Measurements from ENCODE around the gene SLC39A11.

SLC39A11 gene

DNA sequence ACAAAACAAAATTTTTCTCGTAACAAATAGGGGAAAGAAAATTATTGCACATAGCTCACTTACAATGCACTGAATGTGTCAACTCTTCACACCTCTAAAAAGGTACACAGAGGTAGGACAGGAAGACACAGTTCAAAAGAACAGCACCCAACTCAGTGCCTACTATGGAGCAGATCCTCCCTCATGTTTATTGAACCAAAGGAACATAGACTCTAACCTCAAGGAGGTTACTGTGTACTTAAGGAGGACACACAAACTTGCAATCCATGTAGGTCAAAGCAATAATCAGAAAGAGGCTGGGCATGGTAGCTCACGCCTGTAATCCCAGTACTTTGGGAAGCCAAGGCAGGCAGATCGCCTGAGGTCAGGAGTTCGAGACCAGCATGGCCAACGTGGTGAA lies 50.3 kb downstream of the SLC39A11 start:
- H3K9ac ChIP-seq (ENCODE audit: low read depth, low read length) = no peak overlapping the region
- H3K36me3 ChIP-seq (ENCODE audit: control insufficient read depth, insufficient read depth, low read length) = no peaks in the 10 kb centered on the region
- H3K9me3 ChIP-seq (ENCODE audit: control insufficient read depth, insufficient read depth, low read length) = no peaks in the 10 kb centered on the region
- H3K27me3 ChIP-seq (ENCODE audit: control insufficient read depth, insufficient read depth, low read length) = no peaks in the 10 kb centered on the region
- H3K4me3 ChIP-seq (ENCODE audit: low read depth, low read length) = no peak overlapping the region
- H3K4me1 ChIP-seq (ENCODE audit: control insufficient read depth, insufficient read depth, low read length) = no peaks in the 10 kb centered on the region
- H3K27ac ChIP-seq (ENCODE audit: low read depth, low read length) = no peak overlapping the region

DNA sequence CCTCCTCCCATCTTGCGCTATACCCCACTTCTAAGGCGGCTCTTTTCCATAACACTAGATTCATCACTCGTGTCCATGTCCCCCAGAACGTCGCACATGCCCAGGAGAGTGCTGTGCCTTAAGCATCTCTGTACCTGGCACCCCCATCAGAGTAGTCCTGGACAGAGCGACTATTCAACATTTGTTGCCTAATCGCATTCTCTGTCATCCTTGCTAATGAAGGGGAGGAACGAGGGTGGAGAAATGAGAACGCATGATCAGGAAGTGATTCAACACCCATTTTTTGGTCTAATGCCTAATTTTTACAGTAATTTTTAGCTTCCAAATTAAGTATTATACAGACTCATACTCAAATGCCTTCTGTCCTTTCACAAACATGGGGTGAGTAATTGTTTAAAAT lies 53.2 kb downstream of the SLC39A11 start:
- Histone ChIP-seq H3K9me3 (ENCODE audit: control insufficient read depth, insufficient read depth, low read length) (no peaks in the 10 kb centered on the region), H3K4me3 (ENCODE audit: low read depth, low read length) (no peak overlapping the region), H3K36me3 (ENCODE audit: control insufficient read depth, insufficient read depth, low read length) (no peaks in the 10 kb centered on the region)

DNA sequence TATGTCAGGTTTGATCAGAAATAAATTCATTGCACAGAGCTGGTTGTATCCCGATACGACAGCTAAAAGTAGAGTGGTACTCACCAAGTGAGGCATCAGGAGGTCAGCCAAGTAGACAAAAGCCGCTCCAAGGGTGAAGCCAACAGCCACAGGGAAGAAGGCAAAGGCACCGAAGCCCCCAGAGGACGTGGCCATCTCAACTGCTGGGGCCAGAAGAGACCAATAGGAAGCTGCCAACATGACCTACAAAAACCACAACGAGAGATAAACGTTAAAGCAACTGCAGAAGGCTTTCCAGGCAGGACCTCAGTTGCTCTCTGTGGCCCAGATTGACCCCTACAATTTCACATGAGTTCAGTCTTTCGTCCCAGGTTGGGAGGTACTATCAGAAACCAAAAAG lies 61.0 kb downstream of the SLC39A11 start:
- H3K9me3 ChIP-seq (ENCODE audit: control insufficient read depth, insufficient read depth, low read length) = no peaks in the 10 kb centered on the region
- H3K9ac ChIP-seq (ENCODE audit: low read depth, low read length) = no peak overlapping the region
- H3K27ac ChIP-seq (ENCODE audit: low read depth, low read length) = no peak overlapping the region
- no peaks in the 10 kb centered on the region for H3K36me3 ChIP-seq (ENCODE audit: control insufficient read depth, insufficient read depth, low read length)
- no peaks in the 10 kb centered on the region for H3K27me3 ChIP-seq (ENCODE audit: control insufficient read depth, insufficient read depth, low read length)
- H3K4me3 ChIP-seq (ENCODE audit: low read depth, low read length) = no peak overlapping the region
- no peaks in the 10 kb centered on the region for H3K4me1 ChIP-seq (ENCODE audit: control insufficient read depth, insufficient read depth, low read length)

More for the DNA sequence above, 53.2 kb downstream of the SLC39A11 start:
- H3K9ac ChIP-seq (ENCODE audit: low read depth, low read length) = no peak overlapping the region
- H3K27ac ChIP-seq (ENCODE audit: low read depth, low read length) = no peak overlapping the region
- no peaks in the 10 kb centered on the region for H3K27me3 ChIP-seq (ENCODE audit: control insufficient read depth, insufficient read depth, low read length)
- H3K4me1 ChIP-seq (ENCODE audit: control insufficient read depth, insufficient read depth, low read length) = no peaks in the 10 kb centered on the region

DNA sequence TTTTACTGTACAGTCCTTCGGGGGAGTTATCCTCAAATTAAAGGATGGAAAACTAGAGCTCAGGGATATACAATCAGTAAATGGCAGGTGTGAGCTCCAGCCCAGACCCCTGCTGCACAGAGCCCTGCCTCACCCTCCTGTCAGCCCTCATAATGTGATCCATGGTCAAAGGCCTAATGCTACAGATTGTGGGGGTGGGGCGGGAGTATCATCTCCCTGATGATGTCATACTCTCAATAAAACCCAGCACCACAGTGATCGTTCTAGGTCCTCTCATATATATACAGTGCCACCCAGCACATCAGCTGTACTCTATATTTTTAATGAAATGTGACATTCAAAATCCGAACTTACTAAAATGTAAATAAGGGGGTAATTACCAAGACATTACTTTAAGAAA lies 61.5 kb downstream of the SLC39A11 start:
- Histone ChIP-seq H3K4me3 (ENCODE audit: low read depth, low read length) (no peak overlapping the region), H3K27ac (ENCODE audit: low read depth, low read length) (no peak overlapping the region), H3K27me3 (ENCODE audit: control insufficient read depth, insufficient read depth, low read length) (no peaks in the 10 kb centered on the region), H3K9me3 (ENCODE audit: control insufficient read depth, insufficient read depth, low read length) (no peaks in the 10 kb centered on the region), H3K36me3 (ENCODE audit: control insufficient read depth, insufficient read depth, low read length) (no peaks in the 10 kb centered on the region), H3K9ac (ENCODE audit: low read depth, low read length) (no peak overlapping the region), H3K4me1 (ENCODE audit: control insufficient read depth, insufficient read depth, low read length) (no peaks in the 10 kb centered on the region)

DNA sequence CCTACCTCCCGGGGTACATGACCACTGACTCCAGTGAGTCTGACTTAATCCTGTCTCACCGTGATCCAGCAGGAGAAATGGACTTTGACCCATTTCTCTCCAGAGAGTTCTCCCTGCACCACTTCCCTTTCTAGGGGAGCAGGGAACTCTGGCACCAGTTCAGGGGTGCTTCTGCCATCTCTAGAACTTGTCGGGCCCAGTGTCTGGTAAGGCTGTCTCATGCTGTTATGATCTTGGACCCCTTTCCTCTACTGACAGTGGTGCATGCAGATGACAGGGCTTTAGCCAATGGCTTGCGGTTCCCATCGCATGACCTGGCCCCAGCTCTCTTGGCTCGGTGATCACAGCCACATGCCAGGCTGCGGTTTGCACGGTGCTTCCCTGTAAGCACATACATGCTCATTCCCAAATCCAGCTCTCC lies 62.0 kb downstream of the SLC39A11 start:
- Histone ChIP-seq H3K9me3 (ENCODE audit: control insufficient read depth, insufficient read depth, low read length) (no peaks in the 10 kb centered on the region), H3K36me3 (ENCODE audit: control insufficient read depth, insufficient read depth, low read length) (no peaks in the 10 kb centered on the region), H3K4me3 (ENCODE audit: low read depth, low read length) (no peak overlapping the region), H3K4me1 (ENCODE audit: control insufficient read depth, insufficient read depth, low read length) (no peaks in the 10 kb centered on the region), H3K27ac (ENCODE audit: low read depth, low read length) (no peak overlapping the region), H3K9ac (ENCODE audit: low read depth, low read length) (no peak overlapping the region), H3K27me3 (ENCODE audit: control insufficient read depth, insufficient read depth, low read length) (no peaks in the 10 kb centered on the region)

DNA sequence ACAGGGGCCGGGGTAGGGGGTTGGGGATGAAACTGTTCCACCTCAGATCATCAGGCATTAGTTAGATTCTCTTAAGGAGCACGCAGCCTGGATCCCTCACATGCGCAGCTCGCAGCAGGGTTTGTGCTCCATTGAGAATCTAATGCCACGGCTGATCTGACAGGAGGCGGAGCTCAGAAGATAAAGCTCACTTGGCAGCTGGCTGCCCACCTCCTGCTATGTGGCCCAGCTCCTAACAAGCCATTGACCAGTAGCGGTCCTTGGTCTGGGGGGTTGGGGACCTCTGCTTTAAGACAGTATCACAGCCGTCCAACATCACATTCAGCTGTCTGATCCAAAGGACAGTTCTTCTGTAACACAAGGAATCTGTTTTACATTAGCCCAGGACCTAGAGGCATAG lies 62.5 kb downstream of the SLC39A11 start:
- H3K27me3 ChIP-seq (ENCODE audit: control insufficient read depth, insufficient read depth, low read length) = no peaks in the 10 kb centered on the region
- H3K4me3 ChIP-seq (ENCODE audit: low read depth, low read length) = no peak overlapping the region
- no peaks in the 10 kb centered on the region for H3K36me3 ChIP-seq (ENCODE audit: control insufficient read depth, insufficient read depth, low read length)
- H3K9ac ChIP-seq (ENCODE audit: low read depth, low read length) = no peak overlapping the region
- no peaks in the 10 kb centered on the region for H3K4me1 ChIP-seq (ENCODE audit: control insufficient read depth, insufficient read depth, low read length)
- no peaks in the 10 kb centered on the region for H3K9me3 ChIP-seq (ENCODE audit: control insufficient read depth, insufficient read depth, low read length)
- no peak overlapping the region for H3K27ac ChIP-seq (ENCODE audit: low read depth, low read length)

DNA sequence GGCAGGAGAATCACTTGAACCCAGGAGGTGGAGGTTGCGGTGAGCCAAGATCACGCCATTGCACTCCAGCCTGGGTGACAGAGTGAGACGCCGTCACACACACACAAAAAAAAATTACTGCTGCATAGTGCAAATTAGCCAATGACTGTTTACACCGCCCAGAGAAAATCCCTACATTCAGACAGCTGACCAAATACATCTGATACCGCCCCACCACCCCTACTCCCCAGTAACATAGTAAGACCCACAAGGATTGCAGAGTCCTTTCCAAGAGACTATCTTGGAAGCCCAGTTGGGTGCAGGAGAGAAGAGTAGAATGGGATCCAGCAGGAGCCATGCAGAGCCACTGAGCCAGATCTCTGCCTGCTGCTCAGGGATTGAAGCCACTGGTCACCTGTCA lies 63.5 kb downstream of the SLC39A11 start:
- H3K27me3 ChIP-seq (ENCODE audit: control insufficient read depth, insufficient read depth, low read length) = no peaks in the 10 kb centered on the region
- no peaks in the 10 kb centered on the region for H3K36me3 ChIP-seq (ENCODE audit: control insufficient read depth, insufficient read depth, low read length)
- no peak overlapping the region for H3K4me3 ChIP-seq (ENCODE audit: low read depth, low read length)
- H3K9ac ChIP-seq (ENCODE audit: low read depth, low read length) = no peak overlapping the region
- no peak overlapping the region for H3K27ac ChIP-seq (ENCODE audit: low read depth, low read length)
- no peaks in the 10 kb centered on the region for H3K9me3 ChIP-seq (ENCODE audit: control insufficient read depth, insufficient read depth, low read length)
- H3K4me1 ChIP-seq (ENCODE audit: control insufficient read depth, insufficient read depth, low read length) = no peaks in the 10 kb centered on the region

DNA sequence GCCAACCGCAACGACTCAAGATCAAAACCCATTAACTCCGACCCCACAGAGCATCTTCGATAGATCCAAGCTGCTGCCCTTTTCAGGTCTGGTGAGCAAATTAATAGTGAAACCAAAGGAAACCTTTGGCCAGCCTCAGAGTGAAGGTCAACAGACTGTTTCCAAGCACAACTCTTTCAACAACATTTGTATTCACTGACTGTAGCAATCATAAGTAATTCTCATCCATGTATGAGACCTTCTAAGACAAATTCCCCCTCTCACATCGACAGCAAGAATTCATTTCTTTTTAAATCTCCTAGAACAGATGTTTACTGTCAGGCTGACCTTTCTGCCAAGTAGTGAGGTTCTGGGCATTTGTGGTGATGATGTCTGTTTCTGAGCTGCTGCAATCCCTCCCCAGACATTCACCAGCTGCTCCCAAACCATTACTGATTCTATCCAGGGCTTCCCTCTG lies 64.2 kb downstream of the SLC39A11 start:
- H3K4me3 ChIP-seq (ENCODE audit: low read depth, low read length) = no peak overlapping the region
- H3K9me3 ChIP-seq (ENCODE audit: control insufficient read depth, insufficient read depth, low read length) = no peaks in the 10 kb centered on the region
- H3K27ac ChIP-seq (ENCODE audit: low read depth, low read length) = no peak overlapping the region
- no peaks in the 10 kb centered on the region for H3K27me3 ChIP-seq (ENCODE audit: control insufficient read depth, insufficient read depth, low read length)
- no peaks in the 10 kb centered on the region for H3K4me1 ChIP-seq (ENCODE audit: control insufficient read depth, insufficient read depth, low read length)
- no peaks in the 10 kb centered on the region for H3K36me3 ChIP-seq (ENCODE audit: control insufficient read depth, insufficient read depth, low read length)
- H3K9ac ChIP-seq (ENCODE audit: low read depth, low read length) = no peak overlapping the region

DNA sequence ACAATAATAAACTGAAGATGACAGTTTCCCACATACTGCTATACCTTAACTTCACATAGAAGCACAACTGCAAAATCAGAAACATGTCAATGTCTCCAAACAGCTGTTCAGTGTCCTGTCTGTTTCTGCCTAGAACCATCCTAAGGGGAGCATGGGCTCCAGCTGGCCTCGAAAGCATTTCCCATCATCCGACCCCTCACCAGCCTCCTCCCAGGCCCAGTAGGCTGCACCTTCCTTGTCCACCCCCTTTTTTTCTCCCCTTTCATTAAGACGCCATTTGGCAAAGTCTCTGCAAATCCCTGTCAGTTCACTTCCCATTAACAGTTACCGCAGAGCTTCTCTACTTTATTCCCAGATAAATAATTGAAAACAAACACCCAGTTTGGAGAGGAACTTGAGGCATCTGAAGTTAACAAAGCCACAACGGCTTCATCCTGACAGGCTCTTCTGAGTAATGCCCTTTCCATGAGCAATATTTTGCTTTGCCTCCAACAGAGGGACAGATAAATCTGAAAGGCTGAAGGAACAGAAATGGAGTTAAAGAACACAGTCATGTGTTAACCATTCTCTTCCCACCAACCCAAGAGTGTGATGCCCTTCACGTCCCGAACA lies 65.3 kb downstream of the SLC39A11 start:
- Histone ChIP-seq H3K4me1 (ENCODE audit: control insufficient read depth, insufficient read depth, low read length) (no peaks in the 10 kb centered on the region), H3K36me3 (ENCODE audit: control insufficient read depth, insufficient read depth, low read length) (no peaks in the 10 kb centered on the region), H3K27me3 (ENCODE audit: control insufficient read depth, insufficient read depth, low read length) (no peaks in the 10 kb centered on the region), H3K9me3 (ENCODE audit: control insufficient read depth, insufficient read depth, low read length) (no peaks in the 10 kb centered on the region), H3K9ac (ENCODE audit: low read depth, low read length) (no peak overlapping the region), H3K4me3 (ENCODE audit: low read depth, low read length) (no peak overlapping the region), H3K27ac (ENCODE audit: low read depth, low read length) (no peak overlapping the region)

DNA sequence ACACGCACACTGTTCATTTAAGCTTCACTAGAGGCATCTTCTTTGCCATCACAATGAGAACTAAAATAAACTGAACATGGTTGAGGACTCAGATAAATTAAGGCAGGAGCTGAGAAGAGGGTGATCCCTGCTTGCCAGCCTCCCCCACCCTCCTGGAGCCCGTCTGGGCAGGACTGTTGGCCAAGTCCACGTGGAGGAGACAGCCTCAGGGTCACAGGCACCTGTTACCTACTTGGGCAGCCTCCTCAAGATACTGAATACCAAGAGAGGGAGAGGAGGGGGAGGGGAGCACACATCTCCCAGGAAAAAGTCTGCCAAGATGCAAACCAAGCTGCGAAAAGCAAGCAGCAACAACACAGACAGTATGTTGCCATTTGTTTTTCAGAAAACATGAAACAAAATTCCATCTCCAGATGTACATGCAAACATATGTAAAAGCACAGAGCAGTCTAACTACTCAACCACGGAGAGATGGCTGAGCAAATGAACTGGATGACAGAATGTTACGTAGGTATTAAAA lies 67.4 kb downstream of the SLC39A11 start:
- H3K9ac ChIP-seq (ENCODE audit: low read depth, low read length) = no peak overlapping the region
- no peak overlapping the region for H3K27ac ChIP-seq (ENCODE audit: low read depth, low read length)
- H3K36me3 ChIP-seq (ENCODE audit: control insufficient read depth, insufficient read depth, low read length) = no peaks in the 10 kb centered on the region

DNA sequence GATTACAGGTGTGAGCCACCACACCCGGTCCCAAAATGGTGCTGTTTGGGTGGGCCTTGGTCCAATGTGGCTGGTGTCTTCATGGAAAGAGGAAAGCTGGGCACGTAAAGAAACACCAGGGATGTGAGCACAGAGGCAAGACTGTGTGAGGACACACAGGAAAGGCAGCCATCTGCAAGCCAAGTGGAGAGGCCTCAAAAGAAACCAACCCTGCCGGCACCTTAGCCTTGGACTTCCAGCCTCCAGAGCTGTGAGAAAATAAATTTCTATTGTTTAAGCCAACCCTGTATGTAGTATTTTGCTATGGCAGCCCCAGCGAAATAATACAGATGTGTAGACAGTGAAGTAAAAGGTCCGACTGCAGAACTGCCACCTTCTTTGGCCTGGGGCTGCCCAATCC lies 68.7 kb downstream of the SLC39A11 start:
- Histone ChIP-seq H3K4me1 (ENCODE audit: control insufficient read depth, insufficient read depth, low read length) (no peaks in the 10 kb centered on the region), H3K36me3 (ENCODE audit: control insufficient read depth, insufficient read depth, low read length) (no peaks in the 10 kb centered on the region), H3K9ac (ENCODE audit: low read depth, low read length) (no peak overlapping the region), H3K27me3 (ENCODE audit: control insufficient read depth, insufficient read depth, low read length) (no peaks in the 10 kb centered on the region), H3K27ac (ENCODE audit: low read depth, low read length) (no peak overlapping the region), H3K9me3 (ENCODE audit: control insufficient read depth, insufficient read depth, low read length) (no peaks in the 10 kb centered on the region), H3K4me3 (ENCODE audit: low read depth, low read length) (no peak overlapping the region)

More for the DNA sequence above, 67.4 kb downstream of the SLC39A11 start:
- no peak overlapping the region for H3K4me3 ChIP-seq (ENCODE audit: low read depth, low read length)
- no peaks in the 10 kb centered on the region for H3K9me3 ChIP-seq (ENCODE audit: control insufficient read depth, insufficient read depth, low read length)
- H3K4me1 ChIP-seq (ENCODE audit: control insufficient read depth, insufficient read depth, low read length) = no peaks in the 10 kb centered on the region
- H3K27me3 ChIP-seq (ENCODE audit: control insufficient read depth, insufficient read depth, low read length) = no peaks in the 10 kb centered on the region

Measured in HUES48 (cell line).